Activated CD8-positive, alpha-beta memory T cell treated with anti-CD3 and anti-CD28 coated beads for 1 hour (primary cell): ENCODE data around the gene ZNF606.
A peak's percentile ranks its signal among the peaks of the same experiment; 100 is the strongest.
"Not testable (repeated sequence)": the region's sequence is repeated elsewhere in the genome, so short reads cannot be mapped to it uniquely, and the experiment has no call there.

Source experiments
- DNase-seq, 2 donors: peaks; one replicate each; pipeline ENCODE4 v3.0.0-alpha.2; 2020; ENCODE audit warnings: low read depth in 1 of 2; ENCODE audit errors: extremely low read depth in 1 of 2

ZNF606 gene

DNA sequence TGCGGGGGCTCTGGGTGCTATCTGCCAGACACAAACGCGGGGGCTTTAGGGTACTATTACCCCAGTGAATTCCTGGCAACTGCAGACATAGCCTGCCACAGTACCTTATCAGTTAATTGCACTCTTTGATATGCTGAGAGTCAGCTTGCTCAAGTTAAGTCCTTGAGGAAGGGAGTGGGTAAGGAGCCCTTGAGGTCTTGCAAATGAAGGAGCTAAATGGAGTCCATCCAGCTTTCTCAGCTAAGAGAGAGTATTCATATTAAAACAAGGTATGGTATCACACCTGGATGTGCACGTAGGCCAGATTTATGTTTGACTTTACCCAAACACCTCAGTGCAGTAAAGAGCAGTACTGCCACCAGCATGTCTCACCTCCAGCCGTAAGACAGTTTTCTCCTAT, 11.5 kb upstream of the ZNF606 start:
- no peak for DNase-seq

DNA sequence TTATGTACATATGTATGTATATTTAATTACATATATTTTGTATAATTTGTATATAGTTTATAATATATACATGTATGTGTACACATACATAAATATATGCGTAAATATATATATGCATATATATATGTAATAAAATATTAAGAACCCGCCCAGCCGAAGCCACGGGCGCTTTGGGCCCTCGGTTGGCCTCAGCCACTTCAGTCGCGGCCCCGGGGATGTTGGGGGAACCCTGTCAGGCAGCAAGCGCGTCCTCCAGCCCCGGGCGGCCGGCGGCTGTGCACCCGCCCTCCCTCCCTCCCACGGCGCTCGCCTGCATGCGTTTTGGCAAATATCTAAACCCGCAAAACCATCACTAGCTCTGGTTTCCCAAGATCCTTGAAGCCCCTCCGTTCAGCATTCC, 7.9 kb upstream of the ZNF606 start:
- DNase-seq = no peak

DNA sequence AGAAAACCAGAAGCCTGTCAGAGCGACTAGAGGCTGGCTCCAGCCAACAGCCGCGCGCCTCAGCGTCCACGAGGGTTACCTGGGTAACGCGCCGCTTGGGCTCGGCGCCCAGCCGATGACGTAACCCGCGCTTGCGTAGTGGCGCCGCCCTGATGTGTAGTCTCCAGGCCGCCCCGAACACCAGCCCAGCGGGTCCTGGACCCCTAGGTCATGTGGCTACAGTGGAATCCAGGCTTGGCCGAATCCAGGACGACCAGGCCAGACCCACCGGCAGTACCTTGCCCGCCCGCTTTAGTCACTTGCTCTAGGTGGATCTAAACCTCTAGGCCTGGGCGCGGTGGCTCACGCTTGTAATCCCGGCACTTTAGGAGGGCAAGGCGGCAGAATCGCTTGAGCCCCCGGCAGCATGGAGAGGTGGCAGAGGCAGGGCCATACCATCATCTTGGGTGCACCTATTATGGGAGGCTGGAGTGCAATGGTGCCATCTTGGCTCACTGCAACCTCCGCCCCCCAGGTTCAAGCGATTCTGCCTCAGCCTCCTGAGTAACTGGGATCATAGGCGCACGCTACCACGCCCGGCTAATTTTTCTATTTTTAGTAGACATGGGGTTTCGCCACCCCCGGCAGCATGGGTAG, 7.2 kb upstream of the ZNF606 start:
- DNase-seq = peak in 1 of 2 donors; percentile 24

DNA sequence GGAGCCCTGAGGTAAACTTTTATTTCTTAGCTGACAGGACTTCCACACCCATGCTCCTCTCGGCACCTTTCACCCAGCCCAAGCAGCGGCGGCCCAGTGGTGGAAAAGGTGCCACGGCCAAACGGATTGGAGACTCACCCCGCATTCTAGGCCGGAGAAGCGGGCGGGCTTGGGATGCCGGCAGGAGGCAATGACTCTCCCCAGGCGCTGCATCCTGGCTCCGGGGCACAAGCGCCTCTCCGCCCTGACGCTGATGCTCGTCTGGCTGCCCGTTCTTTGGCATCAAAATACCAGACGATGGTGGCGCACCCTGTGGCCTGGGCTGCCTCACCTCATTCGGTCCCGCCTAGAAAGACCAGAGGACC, 6.7 kb upstream of the ZNF606 start:
- DNase-seq = no peak

DNA sequence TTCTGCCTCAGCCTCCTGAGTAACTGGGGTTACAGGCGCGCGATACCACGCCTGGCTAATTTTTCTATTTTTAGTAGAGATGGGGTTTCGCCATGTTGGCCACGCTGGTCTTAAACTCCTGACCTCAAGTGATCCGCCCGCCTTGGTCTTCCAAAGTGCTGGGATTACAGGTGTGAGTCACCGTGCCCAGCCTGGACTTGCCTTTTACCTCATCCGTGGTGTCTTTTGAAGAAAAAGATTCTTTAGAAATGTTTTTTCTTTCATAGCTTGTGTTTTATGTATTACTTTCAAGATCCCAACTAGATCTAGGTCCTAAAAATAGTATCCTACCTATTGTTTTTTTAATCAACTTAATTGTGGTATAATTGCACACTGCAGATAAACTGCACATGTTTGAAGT, 6.3 kb upstream of the ZNF606 start:
- DNase-seq = not testable (repeated sequence)

DNA sequence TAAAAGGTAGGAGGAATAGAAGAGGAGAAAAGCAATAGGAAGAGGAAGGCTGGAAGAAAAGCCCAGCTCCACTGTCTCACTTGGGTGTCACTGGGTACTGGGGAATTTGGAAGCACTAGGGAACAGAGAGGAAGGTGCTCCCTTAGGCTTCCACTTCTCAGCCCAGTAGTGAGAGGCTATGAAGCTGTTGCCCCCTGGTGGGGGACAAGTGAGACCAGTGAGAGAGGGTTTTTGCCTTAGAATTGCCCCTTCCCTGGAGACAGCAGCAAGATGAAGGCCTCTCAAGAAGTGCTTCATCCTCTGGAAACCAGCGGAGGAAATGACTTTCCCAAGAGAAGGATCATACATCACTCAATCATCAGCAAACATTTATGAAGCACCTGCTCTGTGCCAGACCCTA, 4.7 kb upstream of the ZNF606 start:
- DNase-seq = no peak

DNA sequence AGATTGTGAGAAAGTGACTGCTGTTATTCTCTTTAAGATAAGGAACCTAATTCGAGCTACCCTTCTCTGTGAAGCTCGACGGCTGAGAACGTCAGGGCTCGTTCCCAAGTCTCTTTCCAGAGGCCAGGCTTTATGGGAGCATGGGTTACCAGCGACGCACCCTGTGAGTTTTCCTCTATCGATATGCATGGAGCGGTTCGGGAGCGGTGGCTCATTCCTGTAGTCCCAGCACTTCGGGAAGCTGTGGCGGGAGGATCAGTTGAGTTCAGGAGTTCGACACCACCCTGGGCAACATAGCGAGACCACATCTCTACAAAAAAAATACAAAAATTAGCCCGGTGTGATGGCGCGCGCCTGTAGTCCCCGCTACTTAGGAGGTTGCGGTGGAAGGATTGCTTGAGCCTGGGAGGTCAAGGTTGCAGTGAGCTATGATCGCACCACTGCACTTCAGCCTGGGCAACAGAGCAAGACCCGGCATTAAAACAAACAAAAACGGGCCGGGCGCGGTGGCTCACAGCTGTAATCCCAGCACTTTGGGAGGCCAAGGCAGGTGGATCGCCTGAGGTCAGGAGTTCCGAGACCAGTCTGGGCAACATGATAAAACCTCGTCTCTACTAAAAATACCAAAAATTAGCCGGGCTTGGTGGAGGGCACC, 681 bp upstream of the ZNF606 start:
- no peak for DNase-seq

DNA sequence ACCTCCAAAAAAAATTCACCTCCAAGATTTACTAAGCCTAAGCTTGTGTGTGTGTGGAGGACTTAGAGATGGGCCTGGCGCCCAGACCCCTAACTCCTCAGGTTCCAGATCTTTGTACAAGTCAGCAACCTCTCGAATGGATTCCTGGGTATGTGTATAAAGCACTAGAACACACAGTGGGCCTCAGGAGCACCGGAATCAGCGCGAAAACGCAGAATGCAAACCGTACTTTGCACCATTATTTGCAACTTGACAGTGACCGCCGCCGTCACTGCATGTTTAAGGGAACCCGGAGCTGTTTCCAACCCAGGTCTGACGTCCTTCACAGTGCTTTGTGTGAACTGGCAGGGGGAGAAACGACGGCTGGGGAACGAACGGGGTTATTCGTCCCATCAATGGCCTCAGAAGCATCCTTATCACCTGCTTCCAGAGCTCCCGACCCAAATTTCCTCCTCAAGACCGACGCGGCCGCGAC, 688 bp downstream of the ZNF606 start:
- no peak for DNase-seq

DNA sequence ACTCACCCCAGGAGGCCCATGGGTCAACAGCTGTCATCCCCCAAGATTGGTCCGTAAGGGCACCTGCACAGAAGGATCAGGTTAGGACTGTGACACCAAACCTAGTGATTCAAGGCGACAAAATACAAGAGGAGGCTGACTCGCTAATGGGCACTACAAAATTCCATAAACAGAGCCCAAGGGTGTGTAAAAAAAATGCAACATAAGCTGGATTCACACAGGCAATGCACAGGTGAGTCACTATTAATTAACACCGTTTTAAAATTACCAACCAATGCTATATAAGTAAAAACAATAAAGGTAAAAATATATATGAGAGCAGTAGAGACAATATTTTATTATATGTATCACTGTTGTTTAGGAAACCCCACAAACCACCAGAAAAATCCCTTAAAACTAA, 1.9 kb downstream of the ZNF606 start:
- DNase-seq = no peak

DNA sequence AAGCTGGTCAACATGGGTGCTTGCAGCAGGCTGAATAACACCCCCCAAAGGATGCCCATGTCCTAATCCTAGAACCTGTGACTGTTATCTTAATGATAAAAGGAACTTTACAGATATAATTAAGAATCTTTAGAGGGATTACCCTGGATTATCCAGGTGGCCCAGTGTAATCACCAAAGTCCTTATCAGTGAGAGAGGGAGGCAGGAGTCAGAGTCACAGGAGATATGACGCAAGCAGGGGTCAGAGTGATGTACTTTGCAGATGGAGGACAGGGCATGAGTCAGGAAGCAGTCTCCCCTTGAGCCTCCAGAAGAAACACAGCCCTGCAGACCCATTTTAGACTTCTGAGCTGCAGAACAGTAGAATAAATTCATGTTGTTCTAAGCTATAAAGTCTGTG, 9.8 kb downstream of the ZNF606 start:
- no peak for DNase-seq

DNA sequence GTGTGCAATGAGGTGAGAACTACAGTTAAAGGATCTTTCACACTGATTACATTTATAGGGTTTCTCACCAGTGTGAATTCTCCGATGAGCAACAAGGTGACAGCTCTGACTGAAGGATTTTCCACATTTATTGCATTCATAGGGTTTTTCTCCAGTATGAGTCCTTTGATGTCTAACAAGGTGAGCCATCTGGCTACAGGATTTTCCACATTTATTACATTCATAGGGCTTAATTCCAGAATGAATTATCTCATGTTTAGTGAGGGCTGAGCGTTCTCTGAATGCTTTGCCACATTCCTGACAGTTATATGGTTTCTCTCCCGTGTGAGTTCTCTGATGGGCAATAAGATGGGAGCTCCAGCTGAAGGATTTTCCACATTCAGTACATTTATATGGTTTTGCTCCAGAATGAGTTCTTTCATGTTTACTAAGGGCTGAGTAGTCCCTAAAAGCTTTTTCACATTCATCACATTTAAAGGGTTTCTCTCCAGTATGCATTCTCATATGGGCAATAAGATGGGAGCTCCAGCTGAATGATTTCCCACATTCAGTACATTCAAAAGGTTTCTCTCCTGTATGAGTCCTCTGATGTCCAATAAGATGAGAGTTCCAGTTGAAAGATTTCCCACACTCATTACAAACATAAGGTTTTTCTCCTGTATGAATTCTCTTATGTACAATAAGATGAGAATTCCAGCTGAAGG, 23.9 kb downstream of the ZNF606 start:
- DNase-seq = no peak

DNA sequence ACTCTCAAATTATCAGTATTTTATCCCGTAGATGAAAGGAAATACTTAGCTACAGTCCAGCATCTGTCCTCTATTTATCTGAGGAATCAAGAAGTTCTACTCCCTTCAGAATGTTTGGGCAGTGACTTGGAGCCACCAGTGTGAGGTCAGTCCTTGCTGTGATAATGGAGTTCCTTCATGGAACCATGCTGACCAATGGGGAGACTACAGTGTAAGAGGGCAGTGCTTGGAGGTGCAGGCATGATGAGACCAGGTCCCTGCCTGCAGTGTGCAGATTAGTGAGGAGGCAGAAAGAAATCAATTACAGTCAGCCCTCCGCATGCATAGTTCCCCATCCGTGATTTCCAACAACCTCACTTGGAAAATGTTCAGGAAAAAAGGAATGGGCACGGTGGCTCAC, 28.2 kb downstream of the ZNF606 start, which contains the start of gene C19orf18:
TSS of gene C19orf18 (minus strand) at position 101 of the 400 bp plus-strand sequence. CDS start 102 bp downstream, outside the sequence.
- DNase-seq = no peak

DNA sequence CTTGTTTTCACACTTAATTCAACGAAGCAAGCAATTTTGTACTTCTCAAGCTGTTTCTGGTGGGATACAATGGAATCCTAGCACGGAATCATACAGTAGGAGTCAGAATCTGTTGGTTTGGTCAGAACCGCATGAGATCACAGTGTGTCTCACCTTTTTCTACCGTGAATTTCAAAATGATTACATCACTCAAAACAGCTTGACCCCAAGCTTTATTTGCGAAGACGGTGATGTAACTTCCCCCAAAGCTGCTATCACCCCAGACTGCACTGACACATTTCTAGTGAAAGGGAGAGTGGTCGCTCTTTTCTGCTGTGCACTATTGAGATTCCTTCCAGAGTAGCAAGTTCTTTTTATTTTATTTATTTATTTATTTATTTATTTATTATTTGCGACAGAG, 37.9 kb downstream of the ZNF606 start:
- DNase-seq = no peak

DNA sequence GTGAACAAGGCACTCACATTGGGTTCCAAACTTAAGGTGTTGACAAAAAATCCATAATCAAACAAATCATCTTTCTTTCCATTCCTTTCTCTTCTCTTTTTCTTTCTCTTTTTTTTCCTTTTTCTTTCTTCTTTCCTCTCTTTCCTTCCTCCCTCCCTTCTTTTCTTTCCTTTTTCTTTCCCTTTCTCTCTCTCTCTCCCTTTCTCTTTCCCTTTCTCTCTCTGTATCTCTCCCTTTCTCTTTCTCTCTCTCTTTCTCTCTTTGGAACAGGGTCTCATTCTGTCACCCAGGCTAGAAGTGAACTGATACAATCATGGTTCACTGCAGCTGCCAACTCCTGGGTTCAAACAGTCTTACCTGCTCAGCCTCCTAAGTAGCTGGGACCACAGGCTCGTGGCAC, 40.8 kb downstream of the ZNF606 start:
- no peak for DNase-seq

DNA sequence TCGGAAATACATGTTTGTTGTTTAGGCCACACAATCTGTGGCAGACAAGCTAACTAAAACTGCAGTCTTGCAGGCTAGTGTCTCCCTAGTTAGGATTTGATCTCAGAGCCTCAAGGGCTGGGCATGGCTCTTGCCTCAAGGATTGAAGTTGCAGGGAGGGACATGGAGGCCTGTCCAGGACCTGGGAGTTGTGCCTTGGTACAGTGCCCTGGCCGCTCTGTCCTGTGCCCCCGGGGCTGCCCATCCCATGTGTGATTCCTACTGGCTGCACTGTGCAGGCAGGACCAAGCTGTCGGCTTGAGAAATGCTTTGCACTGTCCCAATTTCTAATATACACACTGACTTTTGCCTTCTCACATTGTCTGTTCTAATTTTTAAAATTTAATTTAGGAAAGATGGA, 47.6 kb downstream of the ZNF606 start:
- DNase-seq = no peak

DNA sequence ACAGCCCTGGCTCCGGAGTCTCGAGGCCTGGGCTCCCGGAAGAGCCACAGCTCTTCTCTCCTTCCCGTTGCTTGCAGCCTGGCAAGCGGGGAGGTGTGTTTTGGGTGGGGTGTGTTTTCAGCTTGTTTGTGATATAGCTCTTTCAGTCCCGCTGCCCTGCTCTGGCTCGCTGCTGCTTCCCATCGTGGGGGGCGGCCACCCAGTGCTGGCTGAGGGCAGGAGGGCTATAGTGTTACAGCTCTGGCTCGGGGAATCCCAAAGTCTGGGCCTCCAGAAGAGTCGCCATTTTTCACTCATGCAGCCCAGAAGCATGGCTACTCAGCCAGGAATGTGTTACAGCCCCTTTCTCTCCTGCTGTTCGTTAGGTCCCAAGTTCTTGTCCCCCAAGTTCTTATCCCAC, 52.9 kb downstream of the ZNF606 start:
- no peak for DNase-seq

DNA sequence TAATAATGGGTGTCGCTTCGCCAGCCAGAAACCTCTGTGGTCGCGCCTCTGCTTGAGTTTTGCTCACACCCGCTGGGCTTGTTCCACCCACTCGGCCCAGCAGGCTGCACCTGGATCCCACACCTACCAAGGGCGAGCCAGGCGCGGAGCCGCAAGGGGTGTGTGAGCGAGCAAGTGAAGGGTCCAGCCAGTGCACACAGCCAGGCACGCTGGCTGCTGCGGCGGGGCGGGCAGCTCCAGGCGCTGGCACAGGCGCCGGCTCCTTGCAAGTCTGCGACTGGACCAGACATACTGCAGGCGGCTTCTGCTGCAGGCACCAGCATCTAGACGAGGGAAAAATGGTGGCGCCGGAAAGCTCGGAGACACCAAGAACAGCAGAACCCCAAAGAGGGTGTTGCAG, 53.3 kb downstream of the ZNF606 start:
- no peak for DNase-seq

DNA sequence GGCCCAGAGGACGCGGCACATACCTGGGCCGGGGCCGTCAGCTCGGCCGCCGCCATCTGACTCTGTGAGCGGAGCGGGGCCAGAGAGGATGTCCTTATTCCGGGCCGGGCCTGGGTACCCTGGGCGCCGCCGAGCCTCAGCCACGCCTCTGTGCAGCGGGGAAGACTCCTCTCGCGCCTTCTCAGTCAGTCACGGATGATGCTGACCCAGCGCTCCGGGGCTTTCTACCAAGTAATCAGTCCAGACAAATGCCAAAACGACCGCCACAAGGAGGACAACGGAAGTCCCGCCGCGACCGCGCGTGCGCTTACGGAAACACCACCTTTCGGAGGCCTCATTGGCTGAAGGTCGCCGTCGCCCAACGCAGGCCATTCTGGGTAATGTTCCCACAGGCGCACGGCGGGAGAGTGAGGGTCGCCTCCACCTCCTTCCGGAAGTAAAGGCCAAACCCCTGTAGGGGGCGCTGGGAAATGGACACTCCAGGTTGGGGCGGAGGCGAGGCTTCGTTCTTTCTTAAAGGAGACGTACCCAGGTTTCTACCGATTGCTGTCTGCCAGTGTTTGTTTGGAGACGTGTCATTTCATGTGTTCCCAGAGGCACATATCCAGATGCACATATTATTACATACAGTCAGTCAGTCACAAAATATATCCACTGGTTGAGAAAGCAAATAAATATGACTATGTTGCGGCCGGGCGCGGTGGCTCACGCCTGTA, 55.0 kb downstream of the ZNF606 start, which contains the start of gene ZNF256:
TSS of gene ZNF256 (minus strand) at position 288 of the 716 bp plus-strand sequence. CDS start at position 56, 232 bp downstream.
- peak; percentile 71 to 77 for DNase-seq

DNA sequence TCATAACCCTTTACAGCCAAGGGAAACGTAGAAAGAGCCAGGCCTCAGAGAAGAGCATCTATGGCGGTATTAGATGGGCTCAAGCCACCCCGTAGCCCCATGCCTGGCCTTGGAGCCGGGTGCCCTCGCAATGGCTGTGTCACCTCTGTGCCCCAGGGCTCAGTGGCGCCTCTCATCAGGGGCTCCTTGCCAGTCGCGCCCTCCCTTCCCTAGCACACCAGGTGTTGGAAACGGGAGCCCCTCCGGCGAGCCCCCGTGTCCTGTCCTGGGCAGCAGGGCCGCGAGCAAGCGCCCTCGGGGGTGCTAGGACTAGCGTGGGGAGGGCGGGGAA, 55.6 kb downstream of the ZNF606 start:
- DNase-seq = no peak

DNA sequence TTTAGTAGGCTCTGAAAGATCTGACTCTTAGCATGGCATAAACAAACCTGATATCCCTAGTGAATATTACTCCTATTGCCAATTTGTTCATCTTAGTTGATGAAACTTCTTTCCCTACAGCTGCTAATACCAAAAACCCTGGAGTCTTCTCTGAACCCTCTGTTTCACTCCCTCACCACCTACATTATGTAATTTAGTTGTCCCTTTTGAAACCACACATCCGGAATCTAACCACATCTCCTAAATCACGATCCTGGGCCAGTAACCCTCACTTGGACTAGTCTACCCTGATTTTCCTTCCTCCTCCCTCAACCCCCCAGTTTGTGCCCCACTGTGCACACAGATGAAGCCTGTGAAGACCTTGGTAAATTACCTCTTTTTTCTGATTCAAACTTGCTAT, 56.3 kb downstream of the ZNF606 start:
- DNase-seq = no peak

DNA sequence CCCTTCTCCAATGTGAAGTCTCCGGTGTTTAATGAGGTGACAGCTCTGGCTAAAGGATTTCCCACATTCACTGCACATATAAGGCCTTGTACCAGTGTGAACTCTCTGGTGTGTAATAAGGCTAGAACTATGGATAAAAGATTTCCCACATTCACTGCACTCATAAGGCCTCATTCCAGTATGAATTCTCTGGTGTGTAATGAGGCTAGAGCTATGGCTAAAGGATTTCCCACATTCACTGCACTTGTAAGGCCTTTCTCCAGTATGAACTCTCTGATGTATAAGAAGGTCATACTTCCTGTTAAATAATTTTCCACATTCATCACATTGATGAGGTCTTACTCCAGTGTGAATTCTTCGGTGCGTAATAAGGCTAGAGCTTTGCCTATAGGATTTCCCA, 61.0 kb downstream of the ZNF606 start:
- no peak for DNase-seq

DNA sequence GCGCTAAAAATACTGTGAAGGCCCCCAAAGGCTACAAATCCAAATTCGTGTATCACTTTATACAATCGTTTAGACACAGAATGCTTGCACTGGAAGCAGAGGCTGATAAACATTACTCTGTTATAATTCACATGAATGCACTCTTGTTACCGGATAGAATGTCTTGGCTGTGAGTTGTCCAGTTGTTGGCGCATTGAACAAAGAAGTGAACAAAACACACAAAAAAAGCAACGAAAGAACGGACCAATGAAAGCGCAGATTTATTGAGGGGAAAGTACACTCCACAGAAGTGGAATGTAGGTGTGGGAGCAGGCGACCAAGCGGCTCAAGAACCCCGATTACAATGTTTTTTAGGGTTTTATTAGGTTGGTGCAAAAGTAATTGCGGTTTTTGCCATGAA, 66.9 kb downstream of the ZNF606 start:
- DNase-seq = no peak
